WTC11 (cell line): Measurements from ENCODE around the gene TVP23A. TPM values are rescaled to one million over a fixed set of nuclear protein-coding genes. Genes with fewer than 3 reads are reported as not detected.

Experiments used
- ATAC-seq: fragments of 200-7000 bp; cut with Tn5 transposase; 2 replicates; pipeline ENCODE4 v1.10.0; 2021; ENCODE audit warnings: mild to moderate bottlenecking, moderate library complexity
- CTCF ChIA-PET: fragments of 300-600 bp; sonication (Branson Sonifier 250); formaldehyde crosslinking; loops from one replicate; lab custom pipeline; 2021; ENCODE audit warnings: antibody characterized with exemption; lab: Charles Lee
- POLR2A ChIA-PET: fragments of 350-600 bp; sonication (Branson Sonifier 250); formaldehyde crosslinking; loops from one replicate; lab custom pipeline; 2021; ENCODE audit warnings: antibody characterized with exemption; lab: Charles Lee
- DNase-seq: peaks from one replicate; pipeline ENCODE4 v3.0.0; 2021; ENCODE audit warnings: low spot score
- H3K27ac Mint-ChIP-seq: 2 replicates; pipeline ENCODE4 v1.8.0; 2021; ENCODE audit warnings: mixed read lengths
- H3K27me3 Mint-ChIP-seq: 2 replicates; pipeline ENCODE4 v1.8.0; 2021; ENCODE audit warnings: low read depth, mild to moderate bottlenecking, moderate library complexity, mixed read lengths
- H3K36me3 Mint-ChIP-seq: 2 replicates; pipeline ENCODE4 v1.8.0; 2021; ENCODE audit warnings: mixed read lengths
- H3K4me1 Mint-ChIP-seq: 2 replicates; pipeline ENCODE4 v1.8.0; 2022; ENCODE audit warnings: mixed read lengths
- H3K4me3 Mint-ChIP-seq: 2 replicates; pipeline ENCODE4 v1.8.0; 2021; ENCODE audit warnings: mild to moderate bottlenecking, moderate library complexity, mixed read lengths
- H3K9me3 Mint-ChIP-seq: 2 replicates; pipeline ENCODE4 v1.8.0; 2021; ENCODE audit warnings: mixed read lengths
- AR ChIP-seq: fragments of 250-450 bp; sonication (Bioruptor Pico); IDR thresholded peaks from 2 replicates; pipeline ENCODE4 v1.9.0; 2021; ENCODE audit warnings: mild to moderate bottlenecking
- ATF6 ChIP-seq: sonication (generic); formaldehyde crosslinking; IDR thresholded peaks from 2 replicates; pipeline ENCODE4 v1.8.1; 2023; ENCODE audit warnings: mild to moderate bottlenecking, missing genetic modification reagents
- CBFB ChIP-seq: sonication (generic); formaldehyde crosslinking; IDR thresholded peaks from 2 replicates; pipeline ENCODE4 v1.8.1; 2022; ENCODE audit warnings: mild to moderate bottlenecking, low read depth, missing genetic modification reagents
- ETV6 ChIP-seq: sonication (generic); formaldehyde crosslinking; IDR thresholded peaks from 2 replicates; pipeline ENCODE4 v1.8.1; 2022; ENCODE audit warnings: mild to moderate bottlenecking, missing genetic modification reagents
- FOXJ3 ChIP-seq: sonication (generic); formaldehyde crosslinking; IDR thresholded peaks from 2 replicates; pipeline ENCODE4 v1.9.0; 2021; ENCODE audit warnings: missing genetic modification reagents, mild to moderate bottlenecking, borderline replicate concordance
- FOXP1 ChIP-seq: sonication (generic); formaldehyde crosslinking; IDR thresholded peaks from 2 replicates; pipeline ENCODE4 v1.8.0; 2022; ENCODE audit warnings: missing genetic modification reagents, mild to moderate bottlenecking, moderate library complexity, borderline replicate concordance
- HMGXB4 ChIP-seq: sonication (generic); formaldehyde crosslinking; IDR thresholded peaks from 2 replicates; pipeline ENCODE4 v1.8.1; 2023; ENCODE audit warnings: mild to moderate bottlenecking, moderate library complexity, missing genetic modification reagents
- MAX ChIP-seq: sonication (generic); formaldehyde crosslinking; IDR thresholded peaks from 2 replicates; pipeline ENCODE4 v1.8.0; 2022; ENCODE audit warnings: mild to moderate bottlenecking, missing genetic modification reagents
- NFATC4 ChIP-seq: fragments of 250-450 bp; sonication (Bioruptor Pico); IDR thresholded peaks from 2 replicates; pipeline ENCODE4 v1.9.0; 2021; ENCODE audit warnings: mild to moderate bottlenecking
- NFE2L1 ChIP-seq: sonication (generic); formaldehyde crosslinking; IDR thresholded peaks from 2 replicates; pipeline ENCODE4 v1.8.1; 2023; ENCODE audit warnings: missing genetic modification reagents
- NR2C2 ChIP-seq: sonication (generic); formaldehyde crosslinking; IDR thresholded peaks from 2 replicates; pipeline ENCODE4 v1.8.0; 2022; ENCODE audit warnings: mild to moderate bottlenecking, missing genetic modification reagents
- NR3C1 ChIP-seq: sonication (generic); formaldehyde crosslinking; conservative IDR thresholded peaks from 2 replicates; pipeline ENCODE4 v1.8.1; 2023; ENCODE audit warnings: low read depth, mild to moderate bottlenecking, missing genetic modification reagents
- OVOL2 ChIP-seq: fragments of 250-450 bp; sonication (Bioruptor Pico); IDR thresholded peaks from 2 replicates; pipeline ENCODE4 v1.9.0; 2021; ENCODE audit warnings: mild to moderate bottlenecking, borderline replicate concordance
- TCF7 ChIP-seq: sonication (generic); formaldehyde crosslinking; IDR thresholded peaks from 2 replicates; pipeline ENCODE4 v1.8.0; 2022; ENCODE audit warnings: mild to moderate bottlenecking, low read depth, missing genetic modification reagents, moderate library complexity
- TEAD1 ChIP-seq: sonication (generic); formaldehyde crosslinking; IDR thresholded peaks from 2 replicates; pipeline ENCODE4 v1.8.0; 2022; ENCODE audit warnings: mild to moderate bottlenecking, missing genetic modification reagents
- ZNF219 ChIP-seq: sonication (generic); formaldehyde crosslinking; IDR thresholded peaks from 2 replicates; pipeline ENCODE4 v1.8.0; 2023; ENCODE audit warnings: missing genetic modification reagents, mild to moderate bottlenecking, borderline replicate concordance
- ZNF425 ChIP-seq: fragments of 250-450 bp; sonication (Bioruptor Pico); conservative IDR thresholded peaks from 2 replicates; pipeline ENCODE4 v1.9.0; 2021; ENCODE audit warnings: mild to moderate bottlenecking
- total RNA-seq: library from RNA; stranded (reverse); gene quantifications from 3 replicates; pipeline ENCODE4 v1.2.3, GENCODE V29; 2021
- TF ChIP-seq, protein P1 (sequence below): fragments of 250-450 bp; sonication (Bioruptor Pico); IDR thresholded peaks from 2 replicates; pipeline ENCODE4 v1.9.0; 2021; ENCODE audit warnings: mild to moderate bottlenecking
- TF ChIP-seq, protein P2 (sequence below): sonication (generic); formaldehyde crosslinking; IDR thresholded peaks from 2 replicates; pipeline ENCODE4 v1.8.0; 2022; ENCODE audit warnings: mild to moderate bottlenecking, missing genetic modification reagents
- TF ChIP-seq, protein P3 (sequence below): sonication (generic); formaldehyde crosslinking; IDR thresholded peaks from 2 replicates; pipeline ENCODE4 v1.8.1; 2022; ENCODE audit warnings: low read depth, mild to moderate bottlenecking, moderate library complexity, missing genetic modification reagents, borderline replicate concordance

Gene TVP23A
- total RNA-seq, 1 experiment from 2014 or later, result 1.2 TPM

- TF ChIP-seq, protein P1, sequence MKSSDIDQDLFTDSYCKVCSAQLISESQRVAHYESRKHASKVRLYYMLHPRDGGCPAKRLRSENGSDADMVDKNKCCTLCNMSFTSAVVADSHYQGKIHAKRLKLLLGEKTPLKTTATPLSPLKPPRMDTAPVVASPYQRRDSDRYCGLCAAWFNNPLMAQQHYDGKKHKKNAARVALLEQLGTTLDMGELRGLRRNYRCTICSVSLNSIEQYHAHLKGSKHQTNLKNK, result no peak
- TF ChIP-seq MAX (no peak), NR2C2 (CRISPR knock-in tag) (no peak), HMGXB4 (CRISPR knock-in tag) (no peak), ETV6 (CRISPR knock-in tag) (no peak), NFE2L1 (CRISPR knock-in tag) (no peak), ZNF219 (CRISPR knock-in tag) (no peak), FOXP1 (CRISPR knock-in tag) (no peak), CBFB (CRISPR knock-in tag) (no peak), TEAD1 (CRISPR knock-in tag) (no peak), OVOL2 (CRISPR knock-in tag) (no peak), FOXJ3 (CRISPR knock-in tag) (no peak)
- TF ChIP-seq, protein P2, sequence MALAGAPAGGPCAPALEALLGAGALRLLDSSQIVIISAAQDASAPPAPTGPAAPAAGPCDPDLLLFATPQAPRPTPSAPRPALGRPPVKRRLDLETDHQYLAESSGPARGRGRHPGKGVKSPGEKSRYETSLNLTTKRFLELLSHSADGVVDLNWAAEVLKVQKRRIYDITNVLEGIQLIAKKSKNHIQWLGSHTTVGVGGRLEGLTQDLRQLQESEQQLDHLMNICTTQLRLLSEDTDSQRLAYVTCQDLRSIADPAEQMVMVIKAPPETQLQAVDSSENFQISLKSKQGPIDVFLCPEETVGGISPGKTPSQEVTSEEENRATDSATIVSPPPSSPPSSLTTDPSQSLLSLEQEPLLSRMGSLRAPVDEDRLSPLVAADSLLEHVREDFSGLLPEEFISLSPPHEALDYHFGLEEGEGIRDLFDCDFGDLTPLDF (CRISPR knock-in tag), result no peak
- TF ChIP-seq, all 79 proteins: peak for 0
These were observed 52.8 kb downstream of the TVP23A start (continued) for GRCh38 chr16:10765772-10766171.

DNA sequence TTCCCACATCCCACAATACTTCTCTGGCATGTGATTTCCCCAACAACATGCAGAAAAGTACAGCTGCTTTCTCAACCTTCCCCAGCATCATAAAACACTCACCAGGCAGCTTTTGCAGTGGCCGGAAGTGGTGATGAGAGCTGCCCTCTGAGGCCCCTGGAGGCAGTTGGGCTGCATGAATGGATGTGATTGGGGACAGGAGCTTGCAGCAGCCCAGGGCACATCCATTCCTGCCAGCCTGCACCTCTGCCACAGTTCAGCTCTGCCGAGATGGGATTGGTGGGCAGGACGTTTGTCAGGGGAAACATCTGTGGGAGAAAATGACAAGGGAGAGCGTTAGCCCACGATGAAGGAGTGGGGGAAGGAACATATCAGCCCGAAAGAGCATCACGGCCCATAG, 55.1 kb downstream of the TVP23A start:
- TF ChIP-seq TCF7 (CRISPR knock-in tag) (no peak), MAX (no peak), ATF6 (CRISPR knock-in tag) (no peak), AR (CRISPR knock-in tag) (no peak), NFATC4 (no peak), NR3C1 (CRISPR knock-in tag) (no peak), ZNF425 (no peak)
- TF ChIP-seq, protein P3, sequence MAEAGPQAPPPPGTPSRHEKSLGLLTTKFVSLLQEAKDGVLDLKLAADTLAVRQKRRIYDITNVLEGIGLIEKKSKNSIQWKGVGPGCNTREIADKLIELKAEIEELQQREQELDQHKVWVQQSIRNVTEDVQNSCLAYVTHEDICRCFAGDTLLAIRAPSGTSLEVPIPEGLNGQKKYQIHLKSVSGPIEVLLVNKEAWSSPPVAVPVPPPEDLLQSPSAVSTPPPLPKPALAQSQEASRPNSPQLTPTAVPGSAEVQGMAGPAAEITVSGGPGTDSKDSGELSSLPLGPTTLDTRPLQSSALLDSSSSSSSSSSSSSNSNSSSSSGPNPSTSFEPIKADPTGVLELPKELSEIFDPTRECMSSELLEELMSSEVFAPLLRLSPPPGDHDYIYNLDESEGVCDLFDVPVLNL, result no peak
- no peak for DNase-seq
- Mint-ChIP-seq H3K36me3 (peaks cover 37% of the 10 kb centered on the region), H3K4me3 (no peak overlapping the region), H3K9me3 (peaks cover 11% of the 10 kb centered on the region), H3K27ac (no peak overlapping the region), H3K27me3 (no peaks in the 10 kb centered on the region), H3K4me1 (no peaks in the 10 kb centered on the region)
- CTCF ChIA-PET, result no interaction called here
- POLR2A ChIA-PET, result no interaction called here
- ATAC-seq, result no peak
